HEK293 (cell line): ENCODE data around the gene GALNTL6.

Experiments
- CTCF ChIP-seq: fragments of 450-650 bp; formaldehyde crosslinking; IDR thresholded peaks from 2 replicates; pipeline ENCODE4 v1.5.1; 2016; ENCODE audit warnings: missing biosample characterization, missing genetic modification characterization
- SP2 ChIP-seq: fragments of 450-650 bp; formaldehyde crosslinking; IDR thresholded peaks from 2 replicates; pipeline ENCODE4 v1.5.1; 2016; ENCODE audit warnings: missing biosample characterization, missing genetic modification characterization
- YY1 ChIP-seq: fragments of 450-650 bp; formaldehyde crosslinking; IDR thresholded peaks from 2 replicates; pipeline ENCODE4 v1.5.1; 2018; ENCODE audit warnings: missing biosample characterization, missing genetic modification characterization
- ZNF174 ChIP-seq: fragments of 450-650 bp; formaldehyde crosslinking; IDR thresholded peaks from 2 replicates; pipeline ENCODE4 v1.5.0; 2017; ENCODE audit warnings: missing biosample characterization, mild to moderate bottlenecking, missing genetic modification characterization
- ZNF335 ChIP-seq: fragments of 450-650 bp; formaldehyde crosslinking; conservative IDR thresholded peaks from 2 replicates; pipeline ENCODE4 v1.5.1; 2016; ENCODE audit warnings: missing biosample characterization, missing genetic modification characterization
- ZNF623 ChIP-seq: fragments of 450-650 bp; formaldehyde crosslinking; IDR thresholded peaks from 2 replicates; pipeline ENCODE4 v1.5.1; 2016; ENCODE audit warnings: missing biosample characterization, missing genetic modification characterization
- TF ChIP-seq, protein P1 (sequence below): fragments of 450-650 bp; formaldehyde crosslinking; IDR thresholded peaks from 2 replicates; pipeline ENCODE4 v1.5.1; 2016; ENCODE audit warnings: missing biosample characterization, missing genetic modification characterization
- TF ChIP-seq, protein P2 (sequence below): IDR thresholded peaks from 2 replicates; pipeline ENCODE4 v1.6.1; 2011; ENCODE audit warnings: mild to moderate bottlenecking, low read depth, low read length, borderline replicate concordance

DNA sequence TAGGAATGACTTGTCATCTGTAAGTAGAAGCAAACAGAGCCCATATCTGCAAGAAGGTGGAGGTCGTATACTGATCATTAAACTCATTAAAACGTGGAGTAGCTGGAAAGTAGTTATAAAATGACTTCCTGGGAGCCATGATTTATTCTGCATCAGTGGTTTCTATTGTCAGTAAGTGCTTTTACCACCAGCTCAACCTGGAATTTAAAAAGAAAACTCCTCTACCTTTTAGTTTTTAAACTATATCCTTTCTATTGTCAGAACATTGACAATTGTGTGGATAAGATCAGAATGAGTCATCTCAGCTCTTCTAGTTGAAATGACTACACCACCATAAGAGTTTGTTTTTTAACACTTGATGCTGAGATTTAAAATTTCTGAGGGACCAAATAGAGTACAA lies 704.2 kb downstream of the GALNTL6 start:
- TF ChIP-seq CTCF (tag by site-specific recombination) (no peak), ZNF174 (tag by site-specific recombination) (no peak), SP2 (no peak), ZNF623 (tag by site-specific recombination) (no peak), YY1 (tag by site-specific recombination) (no peak), ZNF335 (tag by site-specific recombination) (no peak)
- TF ChIP-seq, protein P1, sequence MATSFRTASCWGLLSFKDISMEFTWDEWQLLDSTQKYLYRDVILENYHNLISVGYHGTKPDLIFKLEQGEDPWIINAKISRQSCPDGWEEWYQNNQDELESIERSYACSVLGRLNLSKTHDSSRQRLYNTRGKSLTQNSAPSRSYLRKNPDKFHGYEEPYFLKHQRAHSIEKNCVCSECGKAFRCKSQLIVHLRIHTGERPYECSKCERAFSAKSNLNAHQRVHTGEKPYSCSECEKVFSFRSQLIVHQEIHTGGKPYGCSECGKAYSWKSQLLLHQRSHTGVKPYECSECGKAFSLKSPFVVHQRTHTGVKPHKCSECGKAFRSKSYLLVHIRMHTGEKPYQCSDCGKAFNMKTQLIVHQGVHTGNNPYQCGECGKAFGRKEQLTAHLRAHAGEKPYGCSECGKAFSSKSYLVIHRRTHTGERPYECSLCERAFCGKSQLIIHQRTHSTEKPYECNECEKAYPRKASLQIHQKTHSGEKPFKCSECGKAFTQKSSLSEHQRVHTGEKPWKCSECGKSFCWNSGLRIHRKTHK (tag by site-specific recombination): no peak
- TF ChIP-seq, protein P2, sequence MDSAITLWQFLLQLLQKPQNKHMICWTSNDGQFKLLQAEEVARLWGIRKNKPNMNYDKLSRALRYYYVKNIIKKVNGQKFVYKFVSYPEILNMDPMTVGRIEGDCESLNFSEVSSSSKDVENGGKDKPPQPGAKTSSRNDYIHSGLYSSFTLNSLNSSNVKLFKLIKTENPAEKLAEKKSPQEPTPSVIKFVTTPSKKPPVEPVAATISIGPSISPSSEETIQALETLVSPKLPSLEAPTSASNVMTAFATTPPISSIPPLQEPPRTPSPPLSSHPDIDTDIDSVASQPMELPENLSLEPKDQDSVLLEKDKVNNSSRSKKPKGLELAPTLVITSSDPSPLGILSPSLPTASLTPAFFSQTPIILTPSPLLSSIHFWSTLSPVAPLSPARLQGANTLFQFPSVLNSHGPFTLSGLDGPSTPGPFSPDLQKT: no peak
